ENCODE data around the gene CWC27.

The CWC27 gene

GRCh38 chr5:64836786-64837185, 68.1 kb downstream of the CWC27 start:
- Histone ChIP-seq H4K20me1 (ENCODE audit: insufficient read depth, low read length) (no peaks in the 10 kb centered on the region), H2AFZ (ENCODE audit: low read length) (no peak overlapping the region), H3K79me2 (ENCODE audit: insufficient read depth, low read length) (no peaks in the 10 kb centered on the region), H3K36me3 (ENCODE audit: insufficient read depth, low read length) (peaks cover 7% of the 10 kb centered on the region; the same call in 1 of the 2 replicates), H3K9me3 (ENCODE audit: low read length) (no peaks in the 10 kb centered on the region), H3K27ac (ENCODE audit: low read depth, low read length, poor library complexity, severe bottlenecking) (no peak overlapping the region), H3K4me3 (ENCODE audit: low read depth, low read length, poor library complexity, severe bottlenecking) (no peak overlapping the region), H3F3A (ENCODE audit: insufficient read depth, low read length) (no peaks in the 10 kb centered on the region), H3K27me3 (ENCODE audit: insufficient read depth, low read length) (no peaks in the 10 kb centered on the region), H3K9me2 (ENCODE audit: low read depth, low read length) (no peaks in the 10 kb centered on the region), H3K4me1 (ENCODE audit: insufficient read depth, low read length, severe bottlenecking) (no peaks in the 10 kb centered on the region), H3K4me2 (ENCODE audit: low read length) (no peak overlapping the region), H3K9ac (ENCODE audit: low read length) (no peak overlapping the region)
- no peak for TF ChIP-seq EZH2 (IDR thresholded peaks at IDR 0.05; ENCODE audit: borderline replicate concordance, low read length)
- TF ChIP-seq, protein P1, sequence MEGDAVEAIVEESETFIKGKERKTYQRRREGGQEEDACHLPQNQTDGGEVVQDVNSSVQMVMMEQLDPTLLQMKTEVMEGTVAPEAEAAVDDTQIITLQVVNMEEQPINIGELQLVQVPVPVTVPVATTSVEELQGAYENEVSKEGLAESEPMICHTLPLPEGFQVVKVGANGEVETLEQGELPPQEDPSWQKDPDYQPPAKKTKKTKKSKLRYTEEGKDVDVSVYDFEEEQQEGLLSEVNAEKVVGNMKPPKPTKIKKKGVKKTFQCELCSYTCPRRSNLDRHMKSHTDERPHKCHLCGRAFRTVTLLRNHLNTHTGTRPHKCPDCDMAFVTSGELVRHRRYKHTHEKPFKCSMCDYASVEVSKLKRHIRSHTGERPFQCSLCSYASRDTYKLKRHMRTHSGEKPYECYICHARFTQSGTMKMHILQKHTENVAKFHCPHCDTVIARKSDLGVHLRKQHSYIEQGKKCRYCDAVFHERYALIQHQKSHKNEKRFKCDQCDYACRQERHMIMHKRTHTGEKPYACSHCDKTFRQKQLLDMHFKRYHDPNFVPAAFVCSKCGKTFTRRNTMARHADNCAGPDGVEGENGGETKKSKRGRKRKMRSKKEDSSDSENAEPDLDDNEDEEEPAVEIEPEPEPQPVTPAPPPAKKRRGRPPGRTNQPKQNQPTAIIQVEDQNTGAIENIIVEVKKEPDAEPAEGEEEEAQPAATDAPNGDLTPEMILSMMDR (IDR thresholded peaks at IDR 0.05; ENCODE audit: low read length): no peak

GRCh38 chr5:64838376-64838775, 69.6 kb downstream of the CWC27 start:
- Histone ChIP-seq H3K27me3 (ENCODE audit: insufficient read depth, low read length) (no peaks in the 10 kb centered on the region), H3K79me2 (ENCODE audit: insufficient read depth, low read length) (no peaks in the 10 kb centered on the region), H3K9me2 (ENCODE audit: low read depth, low read length) (no peaks in the 10 kb centered on the region), H3K4me3 (ENCODE audit: low read depth, low read length, poor library complexity, severe bottlenecking) (no peak overlapping the region), H4K20me1 (ENCODE audit: insufficient read depth, low read length) (no peaks in the 10 kb centered on the region), H3K36me3 (ENCODE audit: insufficient read depth, low read length) (peaks cover 7% of the 10 kb centered on the region; the same call in 1 of the 2 replicates), H2AFZ (ENCODE audit: low read length) (no peak overlapping the region), H3K4me1 (ENCODE audit: insufficient read depth, low read length, severe bottlenecking) (no peaks in the 10 kb centered on the region), H3K9me3 (ENCODE audit: low read length) (no peaks in the 10 kb centered on the region), H3K27ac (ENCODE audit: low read depth, low read length, poor library complexity, severe bottlenecking) (no peak overlapping the region), H3K4me2 (ENCODE audit: low read length) (no peak overlapping the region), H3F3A (ENCODE audit: insufficient read depth, low read length) (no peaks in the 10 kb centered on the region), H3K9ac (ENCODE audit: low read length) (no peak overlapping the region)
- TF ChIP-seq, protein P1 (IDR thresholded peaks at IDR 0.05; ENCODE audit: low read length): no peak
- no peak for TF ChIP-seq EZH2 (IDR thresholded peaks at IDR 0.05; ENCODE audit: borderline replicate concordance, low read length)

DNA sequence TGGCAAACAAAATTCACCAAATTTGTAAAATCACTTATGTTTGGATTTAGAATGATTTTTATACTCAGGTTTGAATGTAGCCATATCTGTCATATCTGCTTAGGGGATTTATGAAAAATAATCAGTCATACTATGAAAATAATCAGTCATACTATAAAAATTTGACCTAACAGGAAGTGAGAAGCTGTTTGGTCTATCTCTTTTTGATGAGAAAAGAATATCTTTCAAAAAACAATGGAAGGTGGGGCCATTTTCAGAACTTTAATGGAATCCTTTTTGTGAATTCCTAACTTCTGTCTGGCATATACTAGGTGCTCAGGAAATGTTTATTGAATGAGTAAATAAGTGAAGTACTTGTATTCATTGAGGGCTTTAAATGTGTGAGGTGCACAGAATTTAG, 70.1 kb downstream of the CWC27 start:
- Histone ChIP-seq H2AFZ (ENCODE audit: low read length) (no peak overlapping the region), H3K4me1 (ENCODE audit: insufficient read depth, low read length, severe bottlenecking) (no peaks in the 10 kb centered on the region), H3K4me3 (ENCODE audit: low read depth, low read length, poor library complexity, severe bottlenecking) (no peak overlapping the region), H3K4me2 (ENCODE audit: low read length) (no peak overlapping the region), H3F3A (ENCODE audit: insufficient read depth, low read length) (no peaks in the 10 kb centered on the region), H3K36me3 (ENCODE audit: insufficient read depth, low read length) (peaks cover 7% of the 10 kb centered on the region; the same call in 1 of the 2 replicates), H3K9me3 (ENCODE audit: low read length) (no peaks in the 10 kb centered on the region), H3K79me2 (ENCODE audit: insufficient read depth, low read length) (no peaks in the 10 kb centered on the region), H3K9me2 (ENCODE audit: low read depth, low read length) (no peaks in the 10 kb centered on the region), H3K27ac (ENCODE audit: low read depth, low read length, poor library complexity, severe bottlenecking) (no peak overlapping the region), H3K9ac (ENCODE audit: low read length) (no peak overlapping the region), H3K27me3 (ENCODE audit: insufficient read depth, low read length) (no peaks in the 10 kb centered on the region), H4K20me1 (ENCODE audit: insufficient read depth, low read length) (no peaks in the 10 kb centered on the region)
- TF ChIP-seq, protein P1 (IDR thresholded peaks at IDR 0.05; ENCODE audit: low read length): no peak
- TF ChIP-seq EZH2 (IDR thresholded peaks at IDR 0.05; ENCODE audit: borderline replicate concordance, low read length): no peak
